Transverse colon (tissue), 4 donors: ENCODE data around the gene RFPL1.

Source experiments
- CTCF ChIP-seq, 5 experiments: fragments of 200-600 bp in 3 of 5; fragments of 450-650 bp in 2 of 5; sonication (generic) in 3 of 5; IDR thresholded peaks; 1 replicate in 2 of 5; 2 replicates in 3 of 5; pipeline ENCODE4 v1.5.1; 2016 to 2017; ENCODE audit warnings: antibody characterized with exemption in 5 of 5, inconsistent platforms in 3 of 5, mild to moderate bottlenecking in 2 of 5, moderate library complexity in 1 of 5
- POLR2A ChIP-seq: fragments of 450-650 bp; IDR thresholded peaks from one replicate; pipeline ENCODE4 v1.6.1; 2016; ENCODE audit warnings: antibody characterized with exemption, mild to moderate bottlenecking, moderate library complexity
- POLR2AphosphoS5 ChIP-seq, 3 donors: sonication (generic); formaldehyde crosslinking; IDR thresholded peaks; one replicate each; pipeline ENCODE4 v1.6.1; 2016; ENCODE audit warnings: antibody characterized with exemption in 3 of 3

DNA sequence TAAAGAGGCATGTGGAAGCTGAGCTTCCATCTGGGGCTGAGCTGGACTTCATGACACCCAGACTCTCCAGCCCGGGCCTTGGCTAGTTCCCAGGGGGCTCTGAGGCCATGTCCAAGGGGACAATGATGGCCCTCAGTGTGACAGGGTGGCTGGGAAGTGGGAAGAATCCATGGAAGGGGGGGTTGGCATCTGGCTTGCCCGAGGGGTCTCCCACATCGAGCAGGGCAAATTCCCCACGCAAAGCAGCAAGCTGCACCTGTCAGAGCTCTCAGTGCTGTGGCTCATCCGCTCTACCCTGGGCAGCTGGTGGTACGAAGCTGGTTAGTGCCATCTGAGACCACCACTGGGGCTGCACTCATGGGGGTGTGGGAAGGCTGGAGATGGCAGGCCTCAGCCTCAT lies 40.6 kb upstream of the RFPL1 start:
- TF ChIP-seq POLR2A, result no peak
- no peak for TF ChIP-seq CTCF (IDR thresholded peaks at IDR 0.05)
- no peak for TF ChIP-seq POLR2AphosphoS5 (IDR thresholded peaks at IDR 0.05)
